WTC11 (cell line): ENCODE measurements around the gene ZNF445. TPM values are rescaled to one million over a fixed set of nuclear protein-coding genes. Genes with fewer than 3 reads are reported as not detected.
A peak's percentile ranks its signal among the peaks of the same experiment; 100 is the strongest.

ENCODE experiments used
- ATAC-seq: fragments of 200-7000 bp; cut with Tn5 transposase; 2 replicates; pipeline ENCODE4 v1.10.0; 2021; ENCODE audit warnings: mild to moderate bottlenecking, moderate library complexity
- CTCF ChIA-PET: fragments of 300-600 bp; sonication (Branson Sonifier 250); formaldehyde crosslinking; loops from one replicate; lab custom pipeline; 2021; ENCODE audit warnings: antibody characterized with exemption; lab: Charles Lee
- POLR2A ChIA-PET: fragments of 350-600 bp; sonication (Branson Sonifier 250); formaldehyde crosslinking; loops from one replicate; lab custom pipeline; 2021; ENCODE audit warnings: antibody characterized with exemption; lab: Charles Lee
- DNase-seq: peaks from one replicate; pipeline ENCODE4 v3.0.0; 2021; ENCODE audit warnings: low spot score
- H3K27ac Mint-ChIP-seq: 2 replicates; pipeline ENCODE4 v1.8.0; 2021; ENCODE audit warnings: mixed read lengths
- H3K27me3 Mint-ChIP-seq: 2 replicates; pipeline ENCODE4 v1.8.0; 2021; ENCODE audit warnings: low read depth, mild to moderate bottlenecking, moderate library complexity, mixed read lengths
- H3K36me3 Mint-ChIP-seq: 2 replicates; pipeline ENCODE4 v1.8.0; 2021; ENCODE audit warnings: mixed read lengths
- H3K4me1 Mint-ChIP-seq: 2 replicates; pipeline ENCODE4 v1.8.0; 2022; ENCODE audit warnings: mixed read lengths
- H3K4me3 Mint-ChIP-seq: 2 replicates; pipeline ENCODE4 v1.8.0; 2021; ENCODE audit warnings: mild to moderate bottlenecking, moderate library complexity, mixed read lengths
- H3K9me3 Mint-ChIP-seq: 2 replicates; pipeline ENCODE4 v1.8.0; 2021; ENCODE audit warnings: mixed read lengths
- CBFB ChIP-seq: sonication (generic); formaldehyde crosslinking; IDR thresholded peaks from 2 replicates; pipeline ENCODE4 v1.8.1; 2022; ENCODE audit warnings: mild to moderate bottlenecking, low read depth, missing genetic modification reagents
- ELF4 ChIP-seq: sonication (generic); formaldehyde crosslinking; IDR thresholded peaks from 2 replicates; pipeline ENCODE4 v1.8.1; 2022; ENCODE audit warnings: low read depth, mild to moderate bottlenecking, moderate library complexity, missing genetic modification reagents
- FOXK1 ChIP-seq: sonication (generic); formaldehyde crosslinking; IDR thresholded peaks from 2 replicates; pipeline ENCODE4 v1.8.0; 2022; ENCODE audit warnings: mild to moderate bottlenecking, moderate library complexity, missing genetic modification reagents
- GTF2I ChIP-seq: fragments of 250-450 bp; sonication (Bioruptor Pico); conservative IDR thresholded peaks from 2 replicates; pipeline ENCODE4 v1.4.0; 2021; ENCODE audit warnings: mild to moderate bottlenecking
- KAT7 ChIP-seq: sonication (generic); formaldehyde crosslinking; IDR thresholded peaks from 2 replicates; pipeline ENCODE4 v1.8.1; 2023; ENCODE audit warnings: missing genetic modification reagents, mild to moderate bottlenecking, borderline replicate concordance
- SOX15 ChIP-seq: fragments of 250-450 bp; sonication (Bioruptor Pico); IDR thresholded peaks from 2 replicates; pipeline ENCODE4 v1.9.0; 2021; ENCODE audit warnings: mild to moderate bottlenecking
- SP1 ChIP-seq: sonication (generic); formaldehyde crosslinking; conservative IDR thresholded peaks from 2 replicates; pipeline ENCODE4 v1.8.1; 2022; ENCODE audit warnings: missing genetic modification reagents
- ZNF416 ChIP-seq: fragments of 250-450 bp; sonication (Bioruptor Pico); IDR thresholded peaks from 2 replicates; pipeline ENCODE4 v1.9.0; 2021; ENCODE audit warnings: mild to moderate bottlenecking, inconsistent platforms
- ZNF671 ChIP-seq: fragments of 250-450 bp; sonication (Bioruptor Pico); IDR thresholded peaks from 2 replicates; pipeline ENCODE4 v1.8.0; 2021; ENCODE audit warnings: mild to moderate bottlenecking
- total RNA-seq: library from RNA; stranded (reverse); gene quantifications from 3 replicates; pipeline ENCODE4 v1.2.3, GENCODE V29; 2021
- TF ChIP-seq, protein P1 (sequence below): fragments of 250-450 bp; sonication (Bioruptor Pico); IDR thresholded peaks from 2 replicates; pipeline ENCODE4 v1.9.0; 2021; ENCODE audit warnings: mild to moderate bottlenecking
- TF ChIP-seq, protein P2 (sequence below): sonication (generic); formaldehyde crosslinking; IDR thresholded peaks from 2 replicates; pipeline ENCODE4 v1.8.0; 2023; ENCODE audit warnings: missing genetic modification reagents
- TF ChIP-seq, protein P3 (sequence below): sonication (generic); formaldehyde crosslinking; IDR thresholded peaks from 2 replicates; pipeline ENCODE4 v1.8.0; 2022; ENCODE audit warnings: mild to moderate bottlenecking, missing genetic modification reagents
- TF ChIP-seq, protein P4 (sequence below): fragments of 250-450 bp; sonication (Bioruptor Pico); conservative IDR thresholded peaks from 2 replicates; pipeline ENCODE4 v1.9.0; 2021; ENCODE audit warnings: mild to moderate bottlenecking
- TF ChIP-seq, protein P5 (sequence below): sonication (generic); formaldehyde crosslinking; IDR thresholded peaks from 2 replicates; pipeline ENCODE4 v1.8.0; 2022; ENCODE audit warnings: missing genetic modification reagents

Gene ZNF445
- total RNA-seq, 1 experiment from 2014 or later: 20.3 TPM

DNA sequence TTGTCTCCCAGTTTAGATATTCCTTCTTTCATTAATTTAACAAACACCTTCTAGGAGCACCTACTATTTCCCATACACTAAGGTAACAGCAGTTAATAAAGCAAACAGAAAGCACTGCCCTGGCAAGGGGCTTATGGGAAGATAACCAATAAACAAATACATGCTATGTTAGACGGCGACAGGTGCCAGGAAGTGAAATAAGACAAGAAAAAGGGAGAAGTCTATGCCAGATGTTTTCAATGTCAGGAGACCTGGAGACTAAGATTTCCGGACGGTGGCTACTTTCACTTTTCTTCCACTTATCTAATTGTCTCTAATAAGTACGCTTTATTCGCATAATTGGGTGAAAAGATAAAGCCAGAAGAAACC is 32.5 kb upstream of the ZNF445 start:
- ChIA-PET POLR2A (interaction anchor here (0.6 to 2.0 kb wide), 3 partner anchors 9 to 172 kb away, joined by 3 to 8 read pairs (median 3); partner anchors contain the start of gene TCAIM), CTCF (no interaction called here)
- Mint-ChIP-seq H3K27ac (peak overlapping the region; percentile 57; the same call in 1 of the 2 replicates), H3K4me3 (peak overlapping the region; percentile 93), H3K27me3 (peaks cover 3% of the 10 kb centered on the region; the same call in 1 of the 2 replicates), H3K9me3 (no peaks in the 10 kb centered on the region), H3K36me3 (peaks cover 8% of the 10 kb centered on the region; the same call in 1 of the 2 replicates), H3K4me1 (peaks cover 42% of the 10 kb centered on the region)
- no peak for DNase-seq
- TF ChIP-seq GTF2I (CRISPR knock-in tag): no peak
- ATAC-seq: no peak

DNA sequence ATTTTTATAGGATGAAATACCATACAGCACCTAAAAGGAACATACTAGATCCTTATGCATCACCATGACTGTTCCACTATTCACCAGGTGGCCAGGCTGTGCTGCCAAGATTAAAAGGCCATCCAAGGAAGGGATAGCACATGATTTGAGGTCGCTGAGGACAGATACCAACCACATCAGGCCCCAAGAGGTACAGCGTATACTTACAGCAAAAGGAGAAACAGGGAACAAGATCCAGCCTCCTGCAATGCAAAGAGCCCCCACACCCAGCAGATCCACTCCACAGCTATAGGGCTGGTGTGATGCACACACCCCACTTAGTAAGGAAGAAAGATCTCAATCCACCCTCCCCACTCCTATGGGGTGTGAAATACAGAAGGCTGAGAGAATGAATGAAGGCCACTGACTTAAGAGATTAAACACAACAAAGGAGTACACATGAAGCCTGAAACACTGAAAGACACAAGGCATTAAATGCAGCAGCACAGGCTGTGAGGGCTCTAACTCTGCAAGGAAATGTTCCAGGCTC is 32.0 kb upstream of the ZNF445 start:
- H3K36me3 Mint-ChIP-seq: peaks cover 8% of the 10 kb centered on the region; the same call in 1 of the 2 replicates
- ChIA-PET CTCF (no interaction called here), POLR2A (interaction anchor here (2.0 kb wide), 1 partner anchor 171 kb away, joined by 8 read pairs; the partner anchor contains the start of gene TCAIM)
- H3K27me3 Mint-ChIP-seq: peaks cover 3% of the 10 kb centered on the region; the same call in 1 of the 2 replicates
- H3K4me3 Mint-ChIP-seq: peak overlapping the region; percentile 93
- H3K4me1 Mint-ChIP-seq: peaks cover 42% of the 10 kb centered on the region
- TF ChIP-seq FOXK1 (CRISPR knock-in tag) (no peak), KAT7 (CRISPR knock-in tag) (no peak), ZNF671 (CRISPR knock-in tag) (no peak), ZNF416 (no peak), SP1 (no peak), CBFB (CRISPR knock-in tag) (no peak), SOX15 (no peak), GTF2I (CRISPR knock-in tag) (no peak), ELF4 (CRISPR knock-in tag) (no peak)
- TF ChIP-seq, protein P1, sequence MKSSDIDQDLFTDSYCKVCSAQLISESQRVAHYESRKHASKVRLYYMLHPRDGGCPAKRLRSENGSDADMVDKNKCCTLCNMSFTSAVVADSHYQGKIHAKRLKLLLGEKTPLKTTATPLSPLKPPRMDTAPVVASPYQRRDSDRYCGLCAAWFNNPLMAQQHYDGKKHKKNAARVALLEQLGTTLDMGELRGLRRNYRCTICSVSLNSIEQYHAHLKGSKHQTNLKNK (CRISPR knock-in tag): no peak
- TF ChIP-seq, protein P2, sequence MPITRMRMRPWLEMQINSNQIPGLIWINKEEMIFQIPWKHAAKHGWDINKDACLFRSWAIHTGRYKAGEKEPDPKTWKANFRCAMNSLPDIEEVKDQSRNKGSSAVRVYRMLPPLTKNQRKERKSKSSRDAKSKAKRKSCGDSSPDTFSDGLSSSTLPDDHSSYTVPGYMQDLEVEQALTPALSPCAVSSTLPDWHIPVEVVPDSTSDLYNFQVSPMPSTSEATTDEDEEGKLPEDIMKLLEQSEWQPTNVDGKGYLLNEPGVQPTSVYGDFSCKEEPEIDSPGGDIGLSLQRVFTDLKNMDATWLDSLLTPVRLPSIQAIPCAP (CRISPR knock-in tag): no peak
- TF ChIP-seq, protein P3, sequence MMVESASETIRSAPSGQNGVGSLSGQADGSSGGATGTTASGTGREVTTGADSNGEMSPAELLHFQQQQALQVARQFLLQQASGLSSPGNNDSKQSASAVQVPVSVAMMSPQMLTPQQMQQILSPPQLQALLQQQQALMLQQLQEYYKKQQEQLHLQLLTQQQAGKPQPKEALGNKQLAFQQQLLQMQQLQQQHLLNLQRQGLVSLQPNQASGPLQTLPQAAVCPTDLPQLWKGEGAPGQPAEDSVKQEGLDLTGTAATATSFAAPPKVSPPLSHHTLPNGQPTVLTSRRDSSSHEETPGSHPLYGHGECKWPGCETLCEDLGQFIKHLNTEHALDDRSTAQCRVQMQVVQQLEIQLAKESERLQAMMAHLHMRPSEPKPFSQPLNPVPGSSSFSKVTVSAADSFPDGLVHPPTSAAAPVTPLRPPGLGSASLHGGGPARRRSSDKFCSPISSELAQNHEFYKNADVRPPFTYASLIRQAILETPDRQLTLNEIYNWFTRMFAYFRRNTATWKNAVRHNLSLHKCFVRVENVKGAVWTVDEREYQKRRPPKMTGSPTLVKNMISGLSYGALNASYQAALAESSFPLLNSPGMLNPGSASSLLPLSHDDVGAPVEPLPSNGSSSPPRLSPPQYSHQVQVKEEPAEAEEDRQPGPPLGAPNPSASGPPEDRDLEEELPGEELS (CRISPR knock-in tag): no peak
- TF ChIP-seq, protein P4, sequence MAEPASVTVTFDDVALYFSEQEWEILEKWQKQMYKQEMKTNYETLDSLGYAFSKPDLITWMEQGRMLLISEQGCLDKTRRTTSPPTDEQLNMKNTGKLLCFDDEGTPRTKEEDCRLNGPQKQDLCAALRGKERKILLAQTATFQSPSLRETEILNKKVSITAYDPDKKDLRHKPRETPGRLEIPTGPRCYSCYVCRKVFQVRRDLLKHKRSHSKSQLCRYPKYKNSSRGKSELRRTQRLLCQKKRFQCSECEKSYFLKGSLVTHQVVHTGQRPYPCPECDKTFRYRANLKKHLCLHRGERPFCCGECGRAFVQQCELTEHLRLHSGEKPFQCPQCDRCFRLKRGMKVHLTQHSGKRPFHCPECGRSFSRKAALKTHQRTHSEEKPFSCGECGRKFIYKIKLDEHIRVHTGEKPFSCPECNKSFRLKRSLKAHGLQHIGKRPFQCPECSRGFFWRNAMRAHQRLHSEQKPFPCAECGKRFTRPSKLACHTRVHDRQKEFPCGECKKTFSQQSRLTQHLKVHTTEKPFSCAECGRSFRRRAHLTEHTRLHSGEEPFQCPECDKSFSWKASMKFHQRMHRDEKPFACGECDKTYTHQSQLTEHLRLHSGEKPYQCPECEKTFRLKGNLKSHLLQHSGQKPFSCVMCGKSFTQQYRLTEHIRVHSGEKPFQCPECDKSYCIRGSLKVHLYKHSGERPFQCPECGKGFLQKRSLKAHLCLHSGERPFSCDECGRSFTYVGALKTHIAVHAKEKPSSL (CRISPR knock-in tag): no peak
- TF ChIP-seq, protein P5, sequence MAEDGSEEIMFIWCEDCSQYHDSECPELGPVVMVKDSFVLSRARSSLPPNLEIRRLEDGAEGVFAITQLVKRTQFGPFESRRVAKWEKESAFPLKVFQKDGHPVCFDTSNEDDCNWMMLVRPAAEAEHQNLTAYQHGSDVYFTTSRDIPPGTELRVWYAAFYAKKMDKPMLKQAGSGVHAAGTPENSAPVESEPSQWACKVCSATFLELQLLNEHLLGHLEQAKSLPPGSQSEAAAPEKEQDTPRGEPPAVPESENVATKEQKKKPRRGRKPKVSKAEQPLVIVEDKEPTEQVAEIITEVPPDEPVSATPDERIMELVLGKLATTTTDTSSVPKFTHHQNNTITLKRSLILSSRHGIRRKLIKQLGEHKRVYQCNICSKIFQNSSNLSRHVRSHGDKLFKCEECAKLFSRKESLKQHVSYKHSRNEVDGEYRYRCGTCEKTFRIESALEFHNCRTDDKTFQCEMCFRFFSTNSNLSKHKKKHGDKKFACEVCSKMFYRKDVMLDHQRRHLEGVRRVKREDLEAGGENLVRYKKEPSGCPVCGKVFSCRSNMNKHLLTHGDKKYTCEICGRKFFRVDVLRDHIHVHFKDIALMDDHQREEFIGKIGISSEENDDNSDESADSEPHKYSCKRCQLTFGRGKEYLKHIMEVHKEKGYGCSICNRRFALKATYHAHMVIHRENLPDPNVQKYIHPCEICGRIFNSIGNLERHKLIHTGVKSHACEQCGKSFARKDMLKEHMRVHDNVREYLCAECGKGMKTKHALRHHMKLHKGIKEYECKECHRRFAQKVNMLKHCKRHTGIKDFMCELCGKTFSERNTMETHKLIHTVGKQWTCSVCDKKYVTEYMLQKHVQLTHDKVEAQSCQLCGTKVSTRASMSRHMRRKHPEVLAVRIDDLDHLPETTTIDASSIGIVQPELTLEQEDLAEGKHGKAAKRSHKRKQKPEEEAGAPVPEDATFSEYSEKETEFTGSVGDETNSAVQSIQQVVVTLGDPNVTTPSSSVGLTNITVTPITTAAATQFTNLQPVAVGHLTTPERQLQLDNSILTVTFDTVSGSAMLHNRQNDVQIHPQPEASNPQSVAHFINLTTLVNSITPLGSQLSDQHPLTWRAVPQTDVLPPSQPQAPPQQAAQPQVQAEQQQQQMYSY: no peak
- no peak for DNase-seq
- ATAC-seq: no peak
- no peaks in the 10 kb centered on the region for H3K9me3 Mint-ChIP-seq
- no peak overlapping the region; the same call in 1 of the 2 replicates for H3K27ac Mint-ChIP-seq
